Smooth muscle cell of the pulmonary artery (primary cell): ENCODE measurements around the gene NCAPD2. TPM values are rescaled to one million over a fixed set of nuclear protein-coding genes. Genes with fewer than 3 reads are reported as not detected.

ENCODE experiments used
- total RNA-seq: library from RNA; depleted of rRNA; stranded (reverse); fragments of >200 nt; gene quantifications from 2 replicates; pipeline ENCODE4 v1.2.3, GENCODE V29; 2014

Gene NCAPD2
- total RNA-seq, result 40.5 and 47.6 TPM in 2 replicates

GRCh38 chr12:6493497-6494257 is at the start of gene NCAPD2:
Gene NCAPD2, plus strand, starts transcription at chr12:6494102. Its CDS starts 997 bp downstream, at chr12:6495099.

GRCh38 chr12:6444704-6445688 is 48.9 kb upstream of the NCAPD2 start, which contains the start of gene CD27:
Gene CD27, plus strand, starts transcription at chr12:6444955. Its CDS starts 141 bp downstream, at chr12:6445096.

GRCh38 chr12:6451348-6452244 is 42.3 kb upstream of the NCAPD2 start, which contains the start of gene TAPBPL:
Gene TAPBPL, plus strand, starts transcription at chr12:6452042. Its CDS starts 207 bp downstream, at chr12:6452249.

GRCh38 chr12:6470375-6471163 is 23.3 kb upstream of the NCAPD2 start, which contains the start of gene VAMP1:
Gene VAMP1, minus strand, starts transcription at chr12:6470677. Its CDS starts 146 bp downstream, at chr12:6470531.

GRCh38 chr12:6492838-6493496 is 935 bp upstream of the NCAPD2 start, which contains the start of gene MRPL51:
Gene MRPL51, minus strand, starts transcription at chr12:6493262. Its CDS starts 126 bp downstream, at chr12:6493136.

GRCh38 chr12:6533923-6534694 is 40.2 kb downstream of the NCAPD2 start, which contains the start of gene GAPDH:
Gene GAPDH, plus strand, starts transcription at chr12:6534517. Its CDS starts 316 bp downstream, at chr12:6534833.

Other genes starting within 250 kb of the NCAPD2 start
- gene PLEKHG6, start 183.4 kb upstream of the NCAPD2 start, total RNA-seq, result 0.13 and 0.39 TPM in 2 replicates
- gene TNFRSF1A, start 152.0 kb upstream of the NCAPD2 start, total RNA-seq, result 134 and 172 TPM in 2 replicates
- 0.07 TPM in 1 of 2 replicates, not detected in the other for gene SCNN1A, start 118.5 kb upstream of the NCAPD2 start, total RNA-seq
- gene LTBR, start 109.9 kb upstream of the NCAPD2 start, total RNA-seq, result 80.0 and 101 TPM in 2 replicates
- gene CD27, start 49.1 kb upstream of the NCAPD2 start, total RNA-seq, result not detected in 2 replicates
- 7.6 and 14.7 TPM in 2 replicates for gene TAPBPL, start 42.1 kb upstream of the NCAPD2 start, total RNA-seq
- gene VAMP1, start 23.4 kb upstream of the NCAPD2 start, total RNA-seq, result 10.9 and 20.4 TPM in 2 replicates
- 71.8 and 72.8 TPM in 2 replicates for gene MRPL51, start 840 bp upstream of the NCAPD2 start, total RNA-seq
- gene GAPDH, start 40.4 kb downstream of the NCAPD2 start, total RNA-seq, result 12,763 and 13,179 TPM in 2 replicates
- gene IFFO1, start 61.9 kb downstream of the NCAPD2 start, total RNA-seq, result 14.7 and 16.1 TPM in 2 replicates
- gene NOP2, start 74.2 kb downstream of the NCAPD2 start, total RNA-seq, result 10.0 and 19.5 TPM in 2 replicates
- 238 and 263 TPM in 2 replicates for gene CHD4, start 113.3 kb downstream of the NCAPD2 start, total RNA-seq
- gene LPAR5, start 141.9 kb downstream of the NCAPD2 start, total RNA-seq, result 0.03 TPM in 1 of 2 replicates, not detected in the other
- gene ACRBP, start 153.3 kb downstream of the NCAPD2 start, total RNA-seq, result 0.13 and 0.26 TPM in 2 replicates
- 26.9 and 27.4 TPM in 2 replicates for gene ING4, start 169.0 kb downstream of the NCAPD2 start, total RNA-seq
- 16.4 and 16.8 TPM in 2 replicates for gene ZNF384, start 195.3 kb downstream of the NCAPD2 start, total RNA-seq
- 1.1 and 1.3 TPM in 2 replicates for gene PIANP, start 206.7 kb downstream of the NCAPD2 start, total RNA-seq
- gene COPS7A, start 229.9 kb downstream of the NCAPD2 start, total RNA-seq, result 145 and 173 TPM in 2 replicates